ENCODE results near the gene PRDM11. TPM values are rescaled to one million over a fixed set of nuclear protein-coding genes. Genes with fewer than 3 reads are reported as not detected.

PRDM11 gene
- total and polyA plus RNA-seq, 2 of the 8 experiments (the other 6 are each of a cell fraction or from before 2014, with no cell fraction given), result 3.6 to 11.7 TPM

GRCh38 chr11:45147891-45148675, 1.6 kb downstream of the PRDM11 start:
- H3K27ac ChIP-seq (ENCODE audit: low read depth, low read length), result no peak overlapping the region
- 83% methylated on average over 12 of the region's 12 CpGs; no CpG with 5 or more reads in 1 of the 2 experiments for WGBS, 2 experiments (ENCODE audit: extremely low coverage in 1 of 2, insufficient coverage in 1 of 2, insufficient read length in 1 of 2, insufficient replicate concordance in 2 of 2, low coverage in 1 of 2, low lambda C conversion rate in 2 of 2, missing lambda C conversion rate in 1 of 2)

More at GRCh38 chr11:45147891-45148675, 1.6 kb downstream of the PRDM11 start:
- H3K9me3 ChIP-seq (ENCODE audit: insufficient read depth in 2 of 2, low read depth in 1 of 2, low read length in 1 of 2), result peaks cover 0 to 3% of the 10 kb centered on the region in 2 experiments; a peak in 1 of 4 replicates
- no peak overlapping the region for H4K91ac ChIP-seq (replicated peaks; ENCODE audit: insufficient read length, low read length)
- peak overlapping the region; percentile 8 for H3K56ac ChIP-seq (replicated peaks; ENCODE audit: insufficient read length, low read depth, low read length)
- no peak for FAIRE-seq
- no peak overlapping the region for H3K23ac ChIP-seq (ENCODE audit: insufficient read length)
- H3K4me1 ChIP-seq (replicated peaks in 1 of 4; ENCODE audit: control insufficient read depth in 3 of 4, insufficient read depth in 4 of 4, low read length in 3 of 4), result peaks cover 0 to 11% (median 4%) of the 10 kb centered on the region in 4 experiments; a peak in 4 of 7 replicates
- H4K20me1 ChIP-seq (replicated peaks in 1 of 2; ENCODE audit: control insufficient read depth in 1 of 2, insufficient read depth in 2 of 2, low read length in 2 of 2), result peaks cover 0 to 4% of the 10 kb centered on the region in 2 experiments
- H3K9ac ChIP-seq (replicated peaks in 1 of 4; ENCODE audit: extremely low read depth in 1 of 4, low read depth in 3 of 4, low read length in 3 of 4), result peak overlapping the region in 1 of 4 experiments; percentile 13; a peak in 1 of 7 replicates
- peak overlapping the region; percentile 55 to 85 (median 70) for H3K4me3 ChIP-seq (ENCODE audit: extremely low read depth in 1 of 4, insufficient read depth in 2 of 4, low read depth in 3 of 4, low read length in 4 of 4)
- no peak overlapping the region for H2BK20ac ChIP-seq (ENCODE audit: low read length)
- H3K36me3 ChIP-seq (ENCODE audit: control insufficient read depth in 2 of 4, insufficient read depth in 4 of 4, low read length in 3 of 4), result no peaks in the 10 kb centered on the region
- no peak overlapping the region for H3K14ac ChIP-seq (ENCODE audit: insufficient read length)
- peak overlapping the region; percentile 63 for H4K5ac ChIP-seq (ENCODE audit: insufficient read length, low read depth, low read length)
- H2AFZ ChIP-seq (ENCODE audit: low read length), result no peak overlapping the region
- peak in 1 of 2 experiments; percentile 23 for DNase-seq (ENCODE audit: low read depth in 1 of 2, low spot score in 2 of 2)
- H3K79me2 ChIP-seq (ENCODE audit: control insufficient read depth in 1 of 2, insufficient read depth in 2 of 2, low read length in 2 of 2), result peaks cover 6 to 42% of the 10 kb centered on the region in 2 experiments; a peak in 3 of 4 replicates
- peak overlapping the region; percentile 70 to 85 for H3K4me2 ChIP-seq (ENCODE audit: insufficient read depth in 1 of 2, low read depth in 2 of 2, low read length in 2 of 2)
- H3K23me2 ChIP-seq (ENCODE audit: low read depth, low read length), result peaks cover 11% of the 10 kb centered on the region
- H2BK5ac ChIP-seq (ENCODE audit: low read depth, low read length), result no peak overlapping the region
- H2BK15ac ChIP-seq (ENCODE audit: low read length), result no peak overlapping the region
- peaks cover 17% of the 10 kb centered on the region for H3K79me1 ChIP-seq (ENCODE audit: low read depth, low read length)
- ChIA-PET POLR2A (ENCODE audit: partially characterized antibody) (interaction anchor here (0.6 to 1.8 kb wide), 4 partner anchors 9 to 83 kb away, joined by 3 to 8 read pairs (median 3); no protein-coding TSS in a partner anchor), CTCF (ENCODE audit: partially characterized antibody) (no interaction called here)
- no peak overlapping the region for H4K8ac ChIP-seq (ENCODE audit: extremely low read depth, insufficient read depth, low read length)
- no peak for TF ChIP-seq EGR1 (IDR thresholded peaks at IDR 0.05; ENCODE audit: borderline replicate concordance, low read depth, low read length)
- H3K27me3 ChIP-seq (replicated peaks in 1 of 4; ENCODE audit: control insufficient read depth in 3 of 4, extremely low read depth in 1 of 4, insufficient read depth in 3 of 4, low read length in 3 of 4), result peaks cover 0 to 16% (median 10%) of the 10 kb centered on the region in 4 experiments; a peak in 5 of 7 replicates
- H2BK12ac ChIP-seq (ENCODE audit: low read depth, low read length), result no peak overlapping the region
- no peak overlapping the region for H2BK120ac ChIP-seq (replicated peaks; ENCODE audit: low read depth, low read length)
- no peak overlapping the region for H3K4ac ChIP-seq (replicated peaks; ENCODE audit: insufficient read length, low read depth, low read length)
- no peak overlapping the region for H3K18ac ChIP-seq (ENCODE audit: extremely low read depth, low read length)
- H2AK5ac ChIP-seq (ENCODE audit: low read depth, low read length), result no peak overlapping the region; the same call in 1 of the 2 replicates

All from H1 (cell line).